GM08714 (cell line): Measurements from ENCODE around the gene DTWD2.
"Not testable (repeated sequence)": the region's sequence is repeated elsewhere in the genome, so short reads cannot be mapped to it uniquely, and the experiment has no call there.

Source experiments
- H3K4me3 ChIP-seq: fragments of 200-500 bp; sonication (Bioruptor generic); 2 replicates; pipeline ENCODE4 v1.5.1; 2014; ENCODE audit warnings: mild to moderate bottlenecking, low read length, inconsistent platforms
- ZNF274 ChIP-seq: IDR thresholded peaks from 2 replicates; pipeline ENCODE4 v1.6.1; 2012; ENCODE audit warnings: mild to moderate bottlenecking, low read depth, low read length

Gene DTWD2

DNA sequence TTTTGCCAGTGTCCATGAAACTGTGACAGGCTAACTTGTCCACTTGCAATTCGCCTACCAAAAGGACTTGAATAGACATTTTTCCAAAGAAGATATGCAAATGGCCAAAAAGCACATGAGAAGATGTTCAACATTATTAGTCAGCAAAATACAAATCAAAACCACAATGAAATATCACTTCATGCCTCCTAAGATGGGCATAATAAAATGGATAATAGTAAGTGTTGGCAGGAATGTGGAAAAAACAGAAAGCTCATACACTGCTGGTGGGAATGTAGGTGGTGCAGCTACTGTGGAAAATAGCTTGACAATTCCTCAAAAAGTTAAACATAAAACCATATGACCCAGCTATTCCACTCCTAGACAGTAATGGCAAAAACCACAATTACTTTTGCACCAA, 7.9 kb downstream of the DTWD2 start:
- TF ChIP-seq ZNF274, result no peak

DNA sequence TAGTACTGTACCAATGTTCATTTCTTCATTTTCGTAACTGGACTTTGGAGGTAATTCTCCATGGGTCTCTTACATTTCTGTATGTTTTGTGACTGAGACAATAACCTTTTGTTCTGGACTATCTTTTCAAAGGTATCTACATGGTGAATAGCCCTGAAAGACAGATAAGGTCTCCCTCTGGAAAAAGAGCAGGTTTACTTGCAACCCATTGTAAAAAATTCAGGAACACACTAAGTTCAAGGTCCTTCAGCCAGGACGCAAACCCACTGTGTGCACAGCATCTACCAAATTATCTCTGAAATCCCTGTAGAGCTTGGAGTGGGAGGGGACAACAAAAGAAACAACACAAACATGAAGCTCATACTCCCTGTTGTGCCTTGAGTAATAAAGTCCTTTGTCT, 8.3 kb downstream of the DTWD2 start:
- TF ChIP-seq ZNF274, result no peak
- no peak overlapping the region for H3K4me3 ChIP-seq

More for the DNA sequence above, 7.9 kb downstream of the DTWD2 start:
- H3K4me3 ChIP-seq, result no peak overlapping the region

DNA sequence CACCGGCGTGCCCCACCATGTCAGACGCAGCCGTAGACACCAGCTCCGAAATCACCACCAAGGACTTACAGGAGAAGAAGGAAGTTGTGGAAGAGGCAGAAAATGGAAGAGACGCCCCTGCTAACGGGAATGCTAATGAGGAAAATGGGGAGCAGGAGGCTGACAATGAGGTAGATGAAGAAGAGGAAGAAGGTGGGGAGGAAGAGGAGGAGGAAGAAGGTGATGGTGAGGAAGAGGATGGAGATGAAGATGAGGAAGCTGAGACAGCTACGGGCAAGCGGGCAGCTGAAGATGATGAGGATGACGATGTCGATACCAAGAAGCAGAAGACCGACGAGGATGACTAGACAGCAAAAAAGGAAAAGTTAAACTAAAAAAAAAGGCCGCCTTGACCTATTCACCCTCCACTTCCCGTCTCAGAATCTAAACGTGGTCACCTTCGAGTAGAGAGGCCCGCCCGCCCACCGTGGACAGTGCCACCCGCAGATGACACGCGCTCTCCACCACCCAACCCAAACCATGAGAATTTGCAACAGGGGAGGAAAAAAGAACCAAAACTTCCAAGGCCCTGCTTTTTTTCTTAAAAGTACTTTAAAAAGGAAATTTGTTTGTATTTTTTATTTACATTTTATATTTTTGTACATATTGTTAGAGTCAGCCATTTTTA, 14.4 kb downstream of the DTWD2 start:
- not testable (repeated sequence) for H3K4me3 ChIP-seq

DNA sequence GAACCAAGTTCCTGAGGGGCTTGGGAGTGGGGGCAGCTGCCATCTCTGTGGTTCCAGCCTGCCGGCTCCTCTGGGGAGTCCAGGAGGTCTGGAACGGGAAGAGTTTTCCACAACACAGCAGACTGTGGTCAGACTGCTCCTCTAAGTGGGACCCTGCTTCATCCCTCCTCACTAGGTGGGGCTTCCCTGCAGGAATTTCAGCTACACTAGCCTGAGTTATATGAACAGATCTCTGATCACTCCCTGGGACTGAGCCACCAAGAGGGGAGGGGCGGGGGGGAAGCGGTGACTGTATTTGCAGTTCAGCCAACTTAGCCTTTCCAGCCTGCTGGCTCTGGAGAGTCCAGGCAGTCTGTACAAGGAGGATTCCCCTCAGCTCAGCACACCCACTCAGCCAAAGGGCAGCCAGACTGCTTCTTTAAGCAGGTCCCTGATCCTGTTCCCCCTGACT, 19.4 kb downstream of the DTWD2 start:
- no peak for TF ChIP-seq ZNF274
- no peak overlapping the region for H3K4me3 ChIP-seq

DNA sequence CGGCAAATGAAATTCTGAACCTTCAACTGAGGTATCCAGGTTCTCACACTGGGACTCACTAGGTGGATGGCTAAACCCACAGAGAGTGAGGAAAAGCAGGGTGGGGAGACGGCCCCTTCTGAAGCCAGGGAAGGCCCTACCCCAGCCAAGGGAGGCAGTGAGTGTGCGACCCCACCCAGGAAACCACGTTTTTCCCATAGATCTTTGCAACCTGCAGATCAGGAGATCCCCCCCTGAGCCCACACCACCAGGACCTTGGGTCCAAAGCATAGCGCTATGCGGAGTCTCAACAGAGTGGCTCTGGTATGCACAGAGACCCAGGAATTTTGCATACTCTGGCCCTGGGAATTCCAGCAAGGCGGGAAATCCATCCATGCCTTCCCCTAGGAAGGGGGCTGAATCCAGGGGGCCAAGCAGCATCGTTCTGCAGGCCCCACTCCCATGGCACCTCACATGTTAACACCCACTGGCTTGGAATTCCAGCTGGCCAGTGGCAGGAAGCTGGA, 19.9 kb downstream of the DTWD2 start:
- H3K4me3 ChIP-seq, result no peak overlapping the region
- no peak for TF ChIP-seq ZNF274

DNA sequence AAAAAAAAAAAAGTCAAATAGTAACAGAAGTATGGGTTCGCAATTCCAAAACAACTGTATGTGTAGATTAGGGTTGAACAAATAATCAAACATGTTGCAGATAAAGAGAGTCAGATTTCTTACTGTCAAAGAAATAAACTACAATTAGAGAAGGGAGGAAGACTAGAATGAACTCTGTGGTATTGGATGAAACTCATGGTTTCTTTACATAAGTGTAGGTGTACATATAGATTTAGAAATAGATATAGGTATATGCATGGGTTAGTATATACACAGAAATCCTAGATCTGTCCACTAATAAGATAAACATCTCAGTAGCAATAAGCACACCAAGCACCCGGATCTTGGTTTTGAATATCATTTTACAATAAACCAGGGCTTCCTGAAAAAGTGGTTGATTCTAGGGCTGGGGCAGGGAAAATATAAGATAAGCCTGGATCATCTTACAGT, 21.3 kb downstream of the DTWD2 start:
- H3K4me3 ChIP-seq, result no peak overlapping the region
- TF ChIP-seq ZNF274, result no peak

DNA sequence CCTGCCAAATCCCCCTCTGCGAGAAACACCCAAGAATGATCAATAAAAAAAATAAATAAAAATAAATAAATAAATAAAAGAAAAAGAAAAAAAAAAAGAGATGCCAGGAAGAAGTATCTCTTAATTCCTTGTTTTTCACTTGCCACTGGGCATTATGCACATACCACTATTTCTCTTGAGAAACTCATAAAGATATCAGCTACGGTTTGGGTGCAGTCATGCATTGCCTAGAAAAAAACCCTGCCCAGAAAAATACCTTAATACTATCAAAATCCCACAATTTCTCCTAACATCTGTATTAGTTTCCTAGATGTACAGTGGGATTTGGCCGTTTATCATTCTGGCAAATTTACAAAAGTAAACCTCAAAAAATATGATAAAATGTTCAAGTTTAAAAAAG, 22.5 kb downstream of the DTWD2 start:
- no peak for TF ChIP-seq ZNF274
- H3K4me3 ChIP-seq, result no peak overlapping the region

DNA sequence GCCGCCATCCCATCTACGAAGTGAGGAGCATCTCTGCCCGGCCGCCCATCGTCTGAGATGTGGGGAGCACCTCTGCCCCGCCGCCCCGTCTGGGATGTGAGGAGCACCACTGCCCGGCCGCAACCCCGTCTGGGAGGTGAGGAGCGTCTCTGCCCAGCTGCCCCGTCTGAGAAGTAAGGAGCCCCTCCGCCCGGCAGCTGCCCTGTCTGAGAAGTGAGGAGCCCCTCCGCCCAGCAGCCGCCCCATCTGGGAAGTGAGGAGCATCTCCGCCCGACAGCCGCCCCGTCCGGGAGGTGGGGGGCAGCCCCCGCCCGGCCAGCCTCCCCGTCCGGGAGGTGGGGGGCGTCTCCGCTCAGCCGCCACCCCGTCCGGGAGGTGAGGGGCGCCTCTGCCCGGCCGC, 23.4 kb downstream of the DTWD2 start:
- H3K4me3 ChIP-seq, result not testable (repeated sequence)

DNA sequence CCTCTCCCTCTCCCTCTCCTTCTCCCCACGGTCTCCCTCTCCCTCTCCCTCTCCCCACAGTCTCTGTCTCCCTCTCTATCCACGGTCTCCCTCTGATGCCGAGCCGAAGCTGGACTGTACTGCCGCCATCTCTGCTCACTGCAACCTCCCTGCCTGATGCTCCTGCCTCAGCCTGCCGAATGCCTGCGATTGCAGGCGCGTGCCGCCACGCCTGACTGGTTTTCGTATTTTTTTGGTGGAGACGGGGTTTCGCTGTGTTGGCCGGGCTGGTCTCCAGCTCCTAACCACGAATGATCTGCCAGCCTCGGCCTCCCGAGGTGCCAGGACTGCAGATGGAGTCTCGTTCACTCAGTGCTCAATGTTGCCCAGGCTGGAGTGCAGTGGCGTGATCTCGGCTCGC, 24.0 kb downstream of the DTWD2 start:
- H3K4me3 ChIP-seq, result not testable (repeated sequence)

DNA sequence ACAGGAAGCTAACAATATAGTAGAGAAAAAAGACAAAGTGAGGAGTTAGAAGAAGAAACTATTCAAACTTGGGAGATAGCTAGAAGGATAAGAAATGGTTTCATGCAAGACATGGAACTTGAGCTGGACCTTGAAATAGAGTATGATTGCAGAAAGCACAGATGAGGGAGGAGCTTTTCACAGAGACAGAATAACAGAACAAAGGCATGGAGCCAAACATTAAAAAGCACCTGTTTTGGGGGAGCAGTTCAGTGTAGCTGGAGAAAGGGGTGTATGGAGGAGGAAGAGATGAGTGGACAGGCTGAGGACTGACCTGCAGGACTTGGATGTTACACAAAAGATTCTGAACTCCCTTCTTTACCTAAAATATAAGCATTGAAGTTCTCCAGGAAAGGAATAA, 25.2 kb downstream of the DTWD2 start:
- no peak for TF ChIP-seq ZNF274
- H3K4me3 ChIP-seq, result no peak overlapping the region

DNA sequence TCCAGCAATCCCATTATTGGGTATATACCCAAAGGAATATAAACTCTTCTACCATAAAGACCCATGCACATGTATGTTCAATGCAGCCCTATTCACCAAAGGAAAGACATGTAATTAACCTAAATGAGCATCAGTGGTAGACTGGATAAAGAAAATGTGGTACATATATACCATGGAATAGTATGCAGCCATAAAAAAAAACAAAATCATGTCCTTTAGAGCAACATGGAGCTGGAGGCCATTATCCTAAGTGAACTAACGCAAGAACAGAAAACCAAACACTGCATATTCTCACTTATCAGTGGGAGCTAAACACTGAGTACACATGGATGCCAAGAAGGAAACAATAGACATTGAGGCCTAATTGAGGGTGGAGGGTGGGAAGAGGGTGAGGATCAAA, 27.8 kb downstream of the DTWD2 start:
- no peak for TF ChIP-seq ZNF274
- H3K4me3 ChIP-seq, result no peak overlapping the region

DNA sequence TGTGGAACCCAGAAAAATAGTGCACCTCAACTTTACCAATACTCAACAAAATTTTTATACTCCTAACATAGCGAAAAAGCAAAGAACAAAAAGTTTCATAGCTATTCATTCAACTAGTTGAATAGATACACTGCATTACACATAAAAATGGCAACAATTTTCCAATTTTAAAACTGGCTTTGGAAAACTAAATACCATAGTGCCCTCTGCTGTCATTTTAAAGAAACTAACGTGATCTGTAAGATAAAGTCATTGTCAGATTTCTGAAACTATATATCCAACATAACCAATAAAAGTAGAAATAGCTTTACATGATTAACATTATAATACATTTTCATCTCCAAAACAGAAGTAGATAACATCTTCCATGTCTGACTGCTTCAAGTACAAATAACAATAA, 31.6 kb downstream of the DTWD2 start:
- TF ChIP-seq ZNF274, result no peak
- no peak overlapping the region for H3K4me3 ChIP-seq

DNA sequence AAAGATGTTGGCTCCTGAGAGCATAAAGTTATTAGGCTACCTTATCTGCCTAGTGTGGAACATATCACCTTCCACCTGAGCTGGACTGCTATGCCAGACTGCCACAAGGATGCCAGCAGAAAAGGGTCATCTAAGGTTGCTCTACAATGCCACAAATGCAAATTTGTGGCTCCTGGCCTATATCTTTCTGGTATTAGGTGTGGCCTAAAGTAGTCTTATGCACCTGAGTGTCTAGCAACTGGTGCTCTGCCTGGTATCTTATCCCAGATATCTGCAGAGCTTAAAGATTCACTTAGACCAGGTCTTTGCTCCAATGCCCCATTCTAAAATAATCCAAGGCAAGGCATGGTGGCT, 34.7 kb downstream of the DTWD2 start:
- no peak overlapping the region for H3K4me3 ChIP-seq
- TF ChIP-seq ZNF274, result no peak

DNA sequence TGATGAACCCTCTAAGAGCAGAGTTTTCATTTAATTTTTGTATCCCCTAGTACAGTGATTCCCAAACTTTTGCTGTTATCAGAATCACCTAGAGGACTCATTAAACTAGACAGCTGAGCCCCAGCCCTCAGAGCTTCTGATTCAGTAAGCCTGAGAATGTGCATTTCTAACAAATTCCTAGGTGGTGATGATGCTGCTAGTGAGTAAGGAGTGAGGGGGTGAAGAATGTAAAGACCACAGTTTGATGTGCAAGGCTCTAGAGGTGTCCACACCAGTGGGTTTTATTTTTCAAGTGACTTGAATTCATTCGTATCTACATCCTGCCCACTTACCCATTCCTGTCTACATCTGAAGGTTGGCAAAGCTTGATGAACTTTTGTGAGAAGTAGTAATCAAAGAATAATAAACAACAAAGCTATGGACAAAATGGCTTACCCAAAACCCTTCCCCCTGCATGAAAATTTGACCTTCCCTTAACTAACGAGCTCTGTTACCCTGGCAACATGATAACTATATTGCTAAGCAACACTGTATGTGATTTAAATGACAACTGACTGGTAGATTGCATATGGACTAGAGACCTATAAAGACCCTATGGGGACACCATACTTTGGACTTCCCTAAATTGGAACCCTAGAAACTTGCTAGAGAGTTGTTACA, 35.2 kb downstream of the DTWD2 start:
- no peak for TF ChIP-seq ZNF274
- no peak overlapping the region for H3K4me3 ChIP-seq

DNA sequence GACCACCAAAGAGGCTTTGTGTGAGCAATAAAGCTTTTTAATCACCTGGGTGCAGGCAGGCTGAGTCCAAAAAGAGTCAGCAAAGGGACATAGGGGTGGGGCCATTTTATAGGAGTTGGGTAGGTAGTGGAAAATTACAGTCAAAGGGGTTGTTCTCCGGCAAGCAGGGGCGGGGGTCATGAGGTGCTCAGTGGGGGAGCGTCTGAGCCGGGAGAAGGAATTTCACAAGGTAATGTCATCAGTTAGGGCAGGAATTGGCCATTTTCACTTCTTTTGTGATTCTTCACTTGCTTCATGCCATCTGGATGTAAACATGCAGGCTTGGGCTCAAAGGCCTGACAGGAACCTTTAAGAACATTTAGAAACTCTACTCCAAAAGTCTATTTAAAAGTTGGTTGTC, 36.0 kb downstream of the DTWD2 start:
- H3K4me3 ChIP-seq, result not testable (repeated sequence)

DNA sequence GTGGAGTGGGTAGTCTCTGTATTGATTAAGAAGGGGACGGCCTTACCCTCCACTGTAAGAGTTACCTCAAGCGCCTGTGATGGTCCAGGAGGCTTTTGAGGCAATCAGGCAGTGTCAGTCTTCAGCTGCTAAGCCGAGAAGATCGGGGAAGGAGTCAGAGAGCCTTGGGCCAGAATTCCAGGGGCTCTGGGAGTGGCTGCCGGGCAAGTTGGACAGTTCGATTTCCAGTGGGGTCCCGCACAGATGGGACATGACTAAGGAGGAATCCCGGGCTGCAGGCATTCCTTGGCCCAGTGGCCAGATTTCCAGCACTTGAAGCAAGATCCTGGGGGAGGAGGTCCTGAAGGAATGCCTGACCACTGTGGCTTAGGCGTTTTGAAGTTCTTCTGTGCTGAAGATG, 38.0 kb downstream of the DTWD2 start:
- not testable (repeated sequence) for H3K4me3 ChIP-seq
